HCT116 (cell line): ENCODE results near the gene IGF2BP3. TPM values are rescaled to one million over a fixed set of nuclear protein-coding genes. Genes with fewer than 3 reads are reported as not detected.

Source experiments
- ATAC-seq: fragments of 200-7000 bp; cut with Tn5 transposase; 2 replicates; pipeline ENCODE4 v1.9.1; 2020; ENCODE audit warnings: mild to moderate bottlenecking, moderate library complexity
- BruUV-seq: library from RNA; stranded (reverse); fragments of 400-500 nt; replicated peaks from 2 replicates; lab custom pipeline; 2021; lab: Mats Ljungman, UMichigan
- CTCF ChIA-PET: fragments of 300-600 bp; sonication (Branson Sonifier 250); formaldehyde crosslinking; loops from one replicate; lab custom pipeline; 2021; ENCODE audit warnings: antibody characterized with exemption; lab: Charles Lee
- POLR2A ChIA-PET: fragments of 300-600, 350-600 bp; sonication (Branson Sonifier 250); formaldehyde crosslinking; loops from one replicate; lab custom pipeline; 2021; ENCODE audit warnings: antibody characterized with exemption; lab: Charles Lee
- RAD21 ChIA-PET, 2 experiments: fragments of 300-600 bp; sonication (Branson Sonifier 250); formaldehyde crosslinking; loops; one replicate each; lab custom pipeline; 2023; ENCODE audit warnings: low total read pairs in 2 of 2; ENCODE audit not compliant: uncharacterized antibody in 2 of 2, unreplicated experiment in 2 of 2, low non-redundant PET in 1 of 2; lab: Charles Lee
- DNase-seq: peaks from one replicate; pipeline ENCODE4 v3.0.0-alpha.2; 2010; ENCODE audit warnings: low read depth, low spot score
- H2AFZ ChIP-seq: fragments of 200-600 bp; shearing (Covaris generic), sonication (generic); 2 replicates; pipeline ENCODE4 v1.6.1; 2017; ENCODE audit warnings: low read depth, mixed run types, mixed read lengths, antibody characterized with exemption, low read length; ENCODE audit not compliant: poor library complexity, severe bottlenecking
- H3K27ac ChIP-seq: 2 replicates; pipeline ENCODE4 v1.5.1; 2012; ENCODE audit warnings: low read depth, low read length
- H3K27me3 ChIP-seq: fragments of 200-600 bp; sonication (generic); 2 replicates; pipeline ENCODE4 v1.6.1; 2016; ENCODE audit warnings: mixed run types, low read length, mixed read lengths; ENCODE audit not compliant: insufficient read depth
- H3K36me3 ChIP-seq, 2 experiments: fragments of 200-500 bp in 1 of 2; fragments of 200-600 bp in 1 of 2; sonication (Bioruptor generic) in 1 of 2; sonication (generic) in 1 of 2; 2 replicates each; pipeline versions ENCODE4 v1.5.1 to v1.6.1; 2014 to 2016; ENCODE audit warnings: low read length in 2 of 2, inconsistent platforms in 1 of 2, mixed read lengths in 1 of 2, mixed run types in 1 of 2; ENCODE audit not compliant: insufficient read depth in 2 of 2, control insufficient read depth in 1 of 2
- H3K4me1 ChIP-seq, 2 experiments: fragments of 200-600 bp in 1 of 2; sonication (generic) in 1 of 2; 2 replicates each; pipeline versions ENCODE4 v1.5.1 to v1.6.1; 2012 to 2017; ENCODE audit warnings: low read length in 2 of 2, inconsistent platforms in 1 of 2, mild to moderate bottlenecking in 1 of 2, mixed read lengths in 1 of 2, mixed run types in 1 of 2, moderate library complexity in 1 of 2; ENCODE audit not compliant: insufficient read depth in 2 of 2, control insufficient read depth in 1 of 2
- H3K4me2 ChIP-seq: fragments of 200-600 bp; sonication (generic); 2 replicates; pipeline ENCODE4 v1.6.1; 2017; ENCODE audit warnings: mixed run types, low read length, mixed read lengths
- H3K4me3 ChIP-seq, 2 experiments: fragments of 200-600 bp in 1 of 2; sonication (generic) in 1 of 2; replicated peaks in 1 of 2; 2 replicates each; pipeline ENCODE4 v1.5.1; 2011 to 2016; ENCODE audit warnings: low read length in 2 of 2, control low read depth in 1 of 2, low read depth in 1 of 2, mild to moderate bottlenecking in 1 of 2, mixed read lengths in 1 of 2, mixed run types in 1 of 2
- H3K79me2 ChIP-seq: fragments of 200-600 bp; sonication (generic); 2 replicates; pipeline ENCODE4 v1.6.1; 2017; ENCODE audit warnings: mild to moderate bottlenecking, mixed run types, low read length, moderate library complexity, mixed read lengths; ENCODE audit not compliant: insufficient read depth
- H3K9ac ChIP-seq: fragments of 200-600 bp; sonication (generic); 2 replicates; pipeline ENCODE4 v1.6.1; 2016; ENCODE audit warnings: low read length, mixed read lengths
- H3K9me2 ChIP-seq: fragments of 200-600 bp; sonication (generic), shearing (Covaris generic); 2 replicates; pipeline ENCODE4 v1.6.1; 2017; ENCODE audit warnings: mixed run types, mild to moderate bottlenecking, moderate library complexity; ENCODE audit not compliant: insufficient read depth
- H3K9me3 ChIP-seq, 2 experiments: fragments of 200-500 bp in 1 of 2; fragments of 200-600 bp in 1 of 2; sonication (Bioruptor generic) in 1 of 2; sonication (generic) in 1 of 2; 2 replicates each; pipeline ENCODE4 v1.6.1; 2014 to 2017; ENCODE audit warnings: low read length in 2 of 2, mixed read lengths in 2 of 2, inconsistent platforms in 1 of 2, low read depth in 1 of 2, mild to moderate bottlenecking in 1 of 2, mixed run types in 1 of 2, moderate library complexity in 1 of 2; ENCODE audit not compliant: control insufficient read depth in 1 of 2, insufficient read depth in 1 of 2
- H4K20me1 ChIP-seq: fragments of 200-600 bp; sonication (generic), shearing (Covaris generic); 2 replicates; pipeline ENCODE4 v1.6.1; 2017; ENCODE audit warnings: mixed run types, mild to moderate bottlenecking, moderate library complexity; ENCODE audit not compliant: insufficient read depth
- ATF3 ChIP-seq: IDR thresholded peaks from 2 replicates; pipeline ENCODE4 v1.6.1; 2012
- CBX3 ChIP-seq: IDR thresholded peaks from 2 replicates; pipeline ENCODE4 v1.6.1; 2012; ENCODE audit warnings: low read depth
- CEBPB ChIP-seq: IDR thresholded peaks from 2 replicates; pipeline ENCODE4 v1.6.1; 2012; ENCODE audit warnings: low read depth
- EGR1 ChIP-seq: IDR thresholded peaks from 2 replicates; pipeline ENCODE4 v1.6.1; 2012; ENCODE audit warnings: low read depth
- ELF1 ChIP-seq: IDR thresholded peaks from 2 replicates; pipeline ENCODE4 v1.6.1; 2012; ENCODE audit warnings: low read depth, borderline replicate concordance
- EZH2 ChIP-seq: fragments of 200-600 bp; sonication (generic); IDR thresholded peaks from 2 replicates; pipeline ENCODE4 v1.6.1; 2017; ENCODE audit warnings: antibody characterized with exemption, mixed run types
- EZH2phosphoT487 ChIP-seq: fragments of 200-600 bp; IDR thresholded peaks from 2 replicates; pipeline ENCODE4 v1.6.1; 2018; ENCODE audit warnings: antibody characterized with exemption, borderline replicate concordance
- FOSL1 ChIP-seq: IDR thresholded peaks from 2 replicates; pipeline ENCODE4 v1.6.1; 2012; ENCODE audit warnings: low read depth
- MAX ChIP-seq: IDR thresholded peaks from 2 replicates; pipeline ENCODE4 v1.6.1; 2012
- POLR2A ChIP-seq: IDR thresholded peaks from 2 replicates; pipeline ENCODE4 v1.7.0; 2011; ENCODE audit warnings: borderline replicate concordance; ENCODE audit not compliant: insufficient read depth, insufficient read length; ENCODE audit errors: extremely low read depth
- POLR2AphosphoS5 ChIP-seq: IDR thresholded peaks from 2 replicates; pipeline ENCODE4 v1.6.1; 2011; ENCODE audit warnings: mild to moderate bottlenecking, low read depth, low read length, moderate library complexity
- REST ChIP-seq: IDR thresholded peaks from 2 replicates; pipeline ENCODE4 v1.6.1; 2012; ENCODE audit warnings: low read depth
- SP1 ChIP-seq: IDR thresholded peaks from 2 replicates; pipeline ENCODE4 v1.6.1; 2012; ENCODE audit warnings: low read depth
- SRF ChIP-seq: IDR thresholded peaks from 2 replicates; pipeline ENCODE4 v1.6.1; 2012; ENCODE audit warnings: low read depth
- TCF7L2 ChIP-seq: IDR thresholded peaks from 2 replicates; pipeline ENCODE4 v1.7.0; 2011; ENCODE audit warnings: borderline replicate concordance, inconsistent platforms; ENCODE audit not compliant: insufficient read depth, insufficient read length; ENCODE audit errors: extremely low read depth
- ZBTB33 ChIP-seq: IDR thresholded peaks from 2 replicates; pipeline ENCODE4 v1.6.1; 2011; ENCODE audit warnings: mild to moderate bottlenecking, low read length, moderate library complexity; ENCODE audit not compliant: insufficient replicate concordance; ENCODE audit errors: extremely low read depth
- ZFX ChIP-seq: fragments of 450-650 bp; IDR thresholded peaks from 2 replicates; pipeline ENCODE4 v1.6.1; 2017
- ZNF274 ChIP-seq: fragments of 200-500 bp; sonication (Bioruptor generic); IDR thresholded peaks from 2 replicates; pipeline ENCODE4 v1.6.1; 2014; ENCODE audit warnings: mild to moderate bottlenecking, low read depth, low read length, inconsistent platforms
- intact Hi-C: fragments of 100-400 bp; cut with micrococcal nuclease; formaldehyde crosslinking; loops from 2 replicates; pipeline ENCODE4 v1.10.0; 2022
- total RNA-seq: library from RNA; stranded (reverse); gene quantifications from one replicate; pipeline ENCODE4 v1.2.1, GENCODE V29; 2021; ENCODE audit not compliant: unreplicated experiment

Gene IGF2BP3
- total RNA-seq, 1 experiment from 2014 or later: 79.1 TPM

- TF ChIP-seq ZBTB33 (peak; percentile 22), FOSL1 (peak; percentile 92)
- TF ChIP-seq, all 23 proteins: peak for 13
Measured at GRCh38 chr7:23349484-23350157, 120.7 kb downstream of the IGF2BP3 start (continued).

- Histone ChIP-seq H4K20me1 (no peaks in the 10 kb centered on the region), H3K9ac (peak overlapping the region; percentile 49), H3K4me2 (peak overlapping the region; percentile 65), H3K27me3 (no peaks in the 10 kb centered on the region), H3K4me1 (peaks cover 64 to 75% of the 10 kb centered on the region in 2 experiments), H3K9me3 (no peaks in the 10 kb centered on the region), H2AFZ (no peak overlapping the region), H3K36me3 (peaks cover 7 to 37% of the 10 kb centered on the region in 2 experiments; a peak in 3 of 4 replicates), H3K27ac (peak overlapping the region; percentile 92), H3K4me3 (peak overlapping the region; percentile 24 to 39), H3K79me2 (peaks cover 18% of the 10 kb centered on the region; the same call in 1 of the 2 replicates), H3K9me2 (no peaks in the 10 kb centered on the region)
- BruUV-seq: no TSS peak
- ChIA-PET CTCF (interaction anchor here (0.7 kb wide), 1 partner anchor 76 kb away, joined by 3 read pairs; no protein-coding TSS in a partner anchor), POLR2A (interaction anchor here (1.0 to 1.4 kb wide), 2 partner anchors 10 to 12 kb away, joined by 3 to 4 read pairs; no protein-coding TSS in a partner anchor), RAD21 (no interaction called here)
- DNase-seq: peak; percentile 59
- ATAC-seq: peak; percentile 52
- intact Hi-C loops: no loop called here
- TF ChIP-seq POLR2A: no peak
- peak; percentile 80 for TF ChIP-seq SP1
- TF ChIP-seq EGR1: peak; percentile 69
- TF ChIP-seq CBX3: peak; percentile 91
- TF ChIP-seq EZH2: no peak
- peak; percentile 46; the same call in 1 of the 2 replicates for TF ChIP-seq POLR2AphosphoS5
- no peak for TF ChIP-seq EZH2phosphoT487
- TF ChIP-seq TCF7L2: peak; percentile 40
- peak; percentile 68 for TF ChIP-seq CEBPB
- TF ChIP-seq ELF1: no peak
- peak; percentile 89 for TF ChIP-seq FOSL1
- peak; percentile 84 for TF ChIP-seq SRF
- no peak for TF ChIP-seq ZFX
- no peak for TF ChIP-seq ZNF274
- TF ChIP-seq MAX: peak; percentile 65
- no peak for TF ChIP-seq REST
- no peak for TF ChIP-seq ATF3
Measured at GRCh38 chr7:23347682-23348180, 122.6 kb downstream of the IGF2BP3 start.
